NCI-H2107 treated with DMSO at 0.1 percent for 48 hours (cell line): ENCODE results near the gene USF1.

Experiments used
- DNase-seq: peaks from one replicate; lab custom pipeline; 2025; ENCODE audit not compliant: unreplicated experiment; lab: John Stamatoyannopoulos, UW

USF1 gene

DNA sequence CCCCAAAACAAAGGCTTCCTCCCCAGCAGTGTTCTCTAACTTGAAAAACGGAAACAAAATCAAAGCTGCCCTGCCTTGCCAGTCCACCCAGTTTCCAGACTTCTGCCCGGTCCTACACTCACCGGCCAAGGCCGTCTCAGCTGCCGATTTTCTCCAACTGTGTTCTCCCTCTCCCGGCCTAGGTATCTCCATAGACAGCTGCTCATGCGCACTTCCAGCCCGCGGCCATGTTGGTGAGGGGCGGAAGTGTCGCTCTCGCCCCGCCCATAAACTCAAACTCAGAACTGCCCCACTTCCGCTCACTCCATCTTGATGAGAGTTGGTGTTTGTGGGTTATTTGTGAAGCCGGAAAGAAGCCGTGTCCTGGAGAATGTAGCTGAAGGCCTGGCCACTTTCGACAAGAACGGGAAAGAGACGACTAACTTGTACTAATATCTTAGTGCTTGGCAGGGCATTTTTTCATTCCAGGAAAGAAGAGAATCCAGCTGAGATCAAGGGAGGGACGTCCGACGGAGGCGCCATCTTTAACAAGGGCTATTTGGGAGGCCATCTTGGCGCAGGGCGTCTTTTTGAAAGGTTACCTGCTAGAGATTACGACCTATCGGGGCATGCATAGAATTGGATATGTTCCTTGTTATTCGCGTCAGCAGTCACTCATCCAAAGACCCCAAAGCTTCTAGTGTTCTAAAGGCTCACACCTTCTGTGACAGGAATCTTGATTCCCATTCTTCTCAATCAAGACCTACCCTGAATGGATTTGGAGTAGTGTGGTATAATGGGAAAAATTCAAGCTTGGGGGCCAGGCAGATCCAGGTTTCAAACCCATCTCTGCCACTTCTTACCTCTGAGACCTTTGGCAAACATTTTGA is at the start of gene USF1:
USF1 (minus strand) TSS at position 242 of the 869 bp plus-strand sequence. CDS start 2,702 bp downstream, outside the sequence.
- peak; percentile 97 for DNase-seq

GRCh38 chr1:161095230-161095629 is 49.5 kb upstream of the USF1 start:
- no peak for DNase-seq

- DNase-seq, result no peak
These were observed 48.7 kb upstream of the USF1 start for GRCh38 chr1:161094481-161094880.

DNA sequence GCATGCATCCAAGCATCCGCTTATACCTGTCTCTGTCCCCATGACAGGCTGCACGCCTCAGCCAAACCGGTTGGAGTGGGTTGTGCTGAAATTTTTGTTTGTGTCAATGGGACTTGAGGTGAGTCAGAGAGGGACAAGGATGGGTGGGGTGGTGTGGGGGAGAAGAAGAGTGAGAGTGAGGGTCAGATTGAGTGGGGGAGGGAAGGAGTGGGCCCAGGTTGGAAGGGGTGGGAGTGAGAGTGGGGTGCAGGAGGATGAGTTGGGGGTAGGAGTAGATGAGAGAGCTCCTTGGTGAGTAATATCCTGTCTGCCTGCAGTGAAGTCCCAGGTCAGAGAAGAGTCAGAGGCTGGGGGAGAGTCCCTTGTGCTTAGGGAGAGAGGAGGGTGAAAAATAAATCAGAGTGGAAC is 46.8 kb upstream of the USF1 start:
- no peak for DNase-seq

GRCh38 chr1:161091796-161092507 is 46.2 kb upstream of the USF1 start:
- no peak for DNase-seq

DNA sequence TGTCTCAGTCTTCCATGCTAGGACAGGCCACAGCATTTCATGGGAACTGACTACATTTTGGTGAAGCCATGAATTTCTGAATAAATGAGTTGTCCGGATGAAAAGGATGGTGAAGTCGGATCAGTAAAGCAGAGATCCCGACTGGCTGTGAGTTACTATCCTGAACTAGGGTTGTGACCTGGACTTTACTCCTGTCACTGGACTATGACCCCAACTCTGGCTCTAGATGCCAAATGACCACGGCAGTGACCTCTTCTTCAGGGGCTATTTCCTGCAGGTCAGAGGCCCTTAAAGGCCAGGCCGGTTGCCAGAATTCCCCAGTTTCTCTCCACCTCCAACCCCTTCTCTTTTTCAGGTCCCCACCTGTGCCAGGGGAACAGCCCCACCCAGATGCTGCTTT is 45.3 kb upstream of the USF1 start:
- DNase-seq, result no peak

DNA sequence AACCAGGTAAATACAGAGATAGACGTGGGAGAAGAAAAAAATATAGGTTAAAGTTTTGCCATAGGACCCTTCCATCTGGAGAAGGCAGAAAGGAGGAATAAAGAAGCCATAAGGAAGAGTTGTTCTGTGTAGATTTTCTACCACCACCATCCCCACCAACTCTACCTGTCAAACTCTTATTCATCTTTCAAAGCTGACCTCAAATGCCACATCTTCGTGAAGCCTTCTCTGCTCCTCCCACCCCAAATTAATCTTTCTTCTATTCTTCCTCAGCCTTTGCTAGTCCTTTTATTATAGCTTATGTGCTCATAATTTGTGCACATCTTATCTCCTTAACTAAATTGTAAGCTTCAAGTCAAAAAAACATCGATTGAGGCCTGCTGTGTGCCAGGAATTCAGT is 44.8 kb upstream of the USF1 start:
- DNase-seq, result no peak

- DNase-seq, result no peak
These were observed 44.2 kb upstream of the USF1 start for GRCh38 chr1:161089938-161090337.

DNA sequence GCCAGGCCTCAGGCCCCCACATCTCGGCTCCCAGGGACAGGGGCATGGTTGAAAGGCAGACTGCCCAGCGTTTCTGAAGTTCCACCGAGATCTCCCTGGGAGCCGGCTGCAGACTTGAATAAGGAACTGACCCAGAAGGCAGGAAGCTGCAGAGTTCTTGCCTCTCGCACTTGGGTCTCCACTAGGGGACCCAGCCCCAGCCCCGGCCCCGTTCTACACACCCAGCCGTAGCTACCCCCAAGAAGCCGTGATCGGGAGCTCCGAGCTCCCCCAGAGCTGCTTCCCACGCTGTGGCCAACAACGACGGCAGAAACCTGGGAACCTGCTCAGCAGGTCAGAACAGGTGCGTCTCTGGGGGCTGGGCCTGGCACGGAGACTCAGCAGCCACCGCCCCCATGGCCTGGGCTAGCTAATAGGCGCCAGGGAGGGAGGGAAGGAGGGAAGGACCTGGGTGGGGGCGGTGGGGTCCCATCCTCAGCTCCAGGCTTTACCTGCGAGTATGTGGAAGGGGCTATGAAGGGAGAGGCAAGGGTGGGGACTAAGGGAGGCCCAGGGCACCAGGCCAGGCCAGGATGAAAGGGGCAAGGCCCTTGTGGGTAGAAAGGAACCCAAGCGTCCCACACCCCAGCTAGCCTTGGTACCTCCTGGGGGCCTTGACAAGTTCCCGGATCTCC is 43.6 kb upstream of the USF1 start, which contains the start of gene NECTIN4:
NECTIN4 (minus strand) TSS at position 308 of the 674 bp plus-strand sequence; CDS start at position 46, 262 bp downstream.
- no peak for DNase-seq

- DNase-seq, result no peak
These were observed 42.9 kb upstream of the USF1 start for GRCh38 chr1:161088587-161089110.

GRCh38 chr1:161086457-161086856 is 40.7 kb upstream of the USF1 start:
- DNase-seq, result no peak

GRCh38 chr1:161085165-161085564 is 39.4 kb upstream of the USF1 start:
- no peak for DNase-seq

DNA sequence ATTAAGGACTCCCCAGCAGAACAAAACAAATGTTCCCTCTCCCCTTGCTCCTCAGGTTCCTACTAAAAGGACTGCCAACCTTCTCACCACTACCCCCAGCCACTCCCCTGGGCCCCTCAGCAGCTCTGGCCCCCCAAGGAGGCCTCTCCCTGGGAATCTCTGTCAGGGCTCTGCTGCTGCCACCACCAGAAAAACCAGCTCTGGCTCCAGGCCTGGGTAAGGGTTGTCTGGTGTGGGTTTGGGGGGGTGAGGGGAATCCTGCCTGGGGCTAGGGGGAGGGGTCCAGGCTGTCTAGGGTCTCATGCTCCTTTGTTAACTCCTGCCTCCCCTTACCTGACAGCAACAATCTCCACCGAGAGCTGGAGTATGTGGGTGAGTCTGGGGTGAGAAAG is 38.8 kb upstream of the USF1 start:
- DNase-seq, result no peak

DNA sequence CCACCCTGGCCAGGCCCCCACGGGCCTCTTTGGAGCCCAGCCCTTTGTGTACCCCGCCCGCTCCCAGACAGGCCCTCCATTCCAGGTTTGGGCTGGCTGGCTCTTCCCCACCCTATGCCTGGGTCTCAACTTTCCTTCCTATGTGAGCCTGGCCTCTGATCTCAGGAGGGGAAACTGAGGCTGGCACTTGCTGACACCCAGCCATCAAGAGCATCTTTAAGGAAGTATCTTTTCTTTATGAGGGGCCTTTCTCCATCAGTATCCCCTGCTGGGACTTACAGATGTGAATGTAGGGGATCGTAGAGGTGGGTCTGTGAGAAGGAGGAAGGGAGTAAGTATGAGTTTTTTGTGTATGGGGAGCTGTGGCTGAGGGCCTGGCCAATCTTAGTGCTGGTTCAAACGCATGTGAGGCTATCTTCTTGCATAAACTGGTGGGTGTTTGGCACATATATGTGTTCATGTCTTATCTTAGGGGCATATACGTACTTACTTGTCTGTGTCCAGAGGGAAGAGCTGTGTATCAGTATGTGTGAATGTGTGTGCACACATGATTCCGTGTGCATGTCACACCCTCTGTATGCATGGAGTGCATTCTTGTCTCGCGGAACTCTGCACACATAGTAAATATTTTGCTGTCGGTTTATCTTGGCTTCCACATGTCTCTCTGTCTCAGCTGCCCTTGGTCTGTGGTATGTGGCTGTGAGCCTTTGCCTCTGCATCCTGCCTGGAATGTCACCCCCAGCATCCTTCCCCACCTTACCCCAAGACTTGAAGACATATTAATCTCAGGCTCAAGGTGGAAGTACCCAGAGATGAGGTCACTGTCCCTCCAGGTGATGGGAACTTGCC is 38.2 kb upstream of the USF1 start:
- DNase-seq, result no peak

DNA sequence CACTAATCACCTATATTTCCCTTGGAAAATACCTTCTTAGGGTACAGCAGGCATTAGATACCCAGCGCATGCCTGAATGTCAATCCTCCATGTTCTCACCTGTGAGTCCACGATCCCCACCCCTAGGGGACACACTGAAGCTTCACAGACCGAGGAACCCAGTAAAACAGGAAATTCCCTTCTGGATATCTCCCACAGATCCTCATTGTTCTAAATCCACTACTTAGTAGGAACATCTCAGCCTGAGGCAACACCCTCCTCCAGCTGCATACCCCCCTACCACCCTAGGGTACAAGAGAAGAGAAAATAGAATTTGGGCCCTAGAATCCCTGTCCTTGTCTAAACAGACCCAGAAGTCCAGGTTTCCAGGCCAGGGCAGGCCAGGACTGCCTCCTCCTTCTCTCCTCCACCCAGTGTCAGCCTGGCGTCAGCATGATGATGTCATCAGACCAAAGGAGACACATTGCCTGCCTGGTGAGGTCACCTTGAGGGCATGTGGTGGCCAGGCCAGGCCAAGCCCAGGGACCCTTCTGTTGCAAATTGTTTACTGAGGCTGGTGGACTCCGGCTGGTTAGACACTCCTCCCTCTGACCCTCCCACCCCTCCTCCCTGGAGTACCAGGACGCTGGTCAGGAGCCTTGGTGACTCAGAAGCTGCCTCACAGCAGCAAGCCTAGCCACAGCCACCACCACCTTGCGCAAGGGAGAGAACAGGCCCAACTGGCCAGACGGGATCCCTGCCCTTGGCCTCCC is 37.4 kb upstream of the USF1 start:
- DNase-seq, result no peak

- DNase-seq, result no peak
These were observed 36.7 kb upstream of the USF1 start for GRCh38 chr1:161082483-161082882.

GRCh38 chr1:161081519-161081918 is 35.7 kb upstream of the USF1 start:
- no peak for DNase-seq

DNA sequence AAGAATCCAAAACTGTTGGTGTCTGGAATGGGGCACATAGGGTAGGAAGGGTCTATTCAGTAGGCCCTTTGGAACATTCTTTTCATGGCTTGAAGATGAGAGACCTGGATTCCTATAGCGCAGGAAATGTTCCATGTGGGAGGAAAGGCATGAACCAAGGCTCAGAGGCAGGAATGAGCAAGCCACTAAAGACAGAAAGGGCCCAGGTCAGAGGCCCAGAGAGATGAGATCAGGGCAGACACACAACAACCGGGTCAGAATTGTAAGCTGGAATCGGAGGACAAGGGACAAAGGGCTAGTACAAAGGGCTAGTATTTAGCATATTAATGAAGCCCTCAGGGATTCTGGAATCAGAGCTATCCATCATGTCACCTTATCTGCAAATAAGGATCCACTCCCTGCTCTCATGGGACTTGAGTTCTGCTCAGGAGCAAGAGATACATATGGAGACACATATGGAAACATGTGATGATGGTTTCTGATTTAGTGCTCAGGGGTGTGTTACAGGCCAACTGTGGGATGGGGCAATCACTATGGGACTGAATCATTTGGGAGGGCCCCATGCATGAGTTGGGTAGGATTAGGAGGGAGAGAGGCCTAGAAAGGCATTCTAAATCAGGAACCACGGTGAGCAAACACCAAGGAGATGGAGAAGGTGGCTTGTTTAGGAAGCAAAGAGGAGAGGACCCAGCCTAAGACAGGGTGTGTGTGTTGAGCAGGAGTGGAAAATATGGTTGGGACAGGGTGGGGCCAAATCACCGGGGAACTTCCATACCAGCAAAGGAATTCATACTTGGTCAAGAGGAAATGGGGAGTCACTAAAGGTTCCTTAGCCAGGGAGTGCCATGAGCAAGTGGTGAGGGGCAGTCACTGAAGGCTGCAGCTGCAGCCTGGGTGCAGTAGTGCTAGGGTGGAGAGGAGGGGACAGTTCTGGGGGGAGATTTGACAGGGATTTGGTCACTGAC is 34.9 kb upstream of the USF1 start:
- DNase-seq, result no peak
